Brain pericyte (primary cell): ENCODE results near the gene CCDC74A.
"Not testable (repeated sequence)": the region's sequence is repeated elsewhere in the genome, so short reads cannot be mapped to it uniquely, and the experiment has no call there.

Experiments
- DNase-seq: peaks from one replicate; pipeline ENCODE4 v3.0.0-alpha.2; 2012; ENCODE audit warnings: low read depth, low spot score

Gene CCDC74A

DNA sequence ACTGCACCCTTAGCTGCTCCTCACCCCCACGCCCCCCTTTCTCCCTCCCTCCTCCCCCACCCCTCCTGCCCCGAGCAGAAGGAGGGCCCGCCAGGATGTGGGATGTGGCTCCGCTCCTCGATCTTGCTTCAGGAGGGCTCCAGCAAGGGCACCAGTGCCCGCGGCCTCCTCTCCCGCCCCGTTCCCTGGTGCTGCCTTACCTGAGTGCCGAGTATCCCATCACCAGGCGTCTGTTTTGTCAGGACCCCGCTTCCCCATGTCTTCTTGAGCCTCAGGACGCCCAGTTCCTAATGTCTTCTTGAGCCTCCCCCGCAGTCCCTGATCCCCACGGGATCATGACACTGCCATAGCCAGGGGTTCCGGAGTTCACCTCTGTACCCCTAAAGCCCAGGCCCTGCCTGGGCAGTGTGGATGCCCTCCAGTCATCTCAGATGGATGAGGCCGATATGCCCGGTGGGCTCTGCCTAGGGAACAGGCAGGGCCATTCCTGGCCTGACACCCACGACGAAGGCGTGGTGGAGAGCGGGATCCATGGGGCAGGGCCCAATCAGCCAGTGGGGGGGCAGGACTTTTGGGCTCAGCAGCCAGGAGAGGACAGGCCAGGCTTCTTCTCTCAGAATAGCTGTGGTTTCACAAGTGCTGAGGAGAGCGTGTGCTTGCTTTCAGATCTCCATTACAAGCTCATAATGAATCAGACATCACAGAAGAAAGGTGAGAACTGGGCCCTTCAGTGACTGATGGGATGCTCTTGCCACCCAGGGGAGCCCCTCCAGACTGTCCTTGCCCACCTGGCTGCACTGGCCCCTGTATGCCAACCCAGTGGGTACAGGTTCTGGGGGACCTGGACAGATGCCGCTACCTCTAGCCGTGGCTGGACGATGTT is 1.5 kb downstream of the CCDC74A start:
- not testable (repeated sequence) for DNase-seq

DNA sequence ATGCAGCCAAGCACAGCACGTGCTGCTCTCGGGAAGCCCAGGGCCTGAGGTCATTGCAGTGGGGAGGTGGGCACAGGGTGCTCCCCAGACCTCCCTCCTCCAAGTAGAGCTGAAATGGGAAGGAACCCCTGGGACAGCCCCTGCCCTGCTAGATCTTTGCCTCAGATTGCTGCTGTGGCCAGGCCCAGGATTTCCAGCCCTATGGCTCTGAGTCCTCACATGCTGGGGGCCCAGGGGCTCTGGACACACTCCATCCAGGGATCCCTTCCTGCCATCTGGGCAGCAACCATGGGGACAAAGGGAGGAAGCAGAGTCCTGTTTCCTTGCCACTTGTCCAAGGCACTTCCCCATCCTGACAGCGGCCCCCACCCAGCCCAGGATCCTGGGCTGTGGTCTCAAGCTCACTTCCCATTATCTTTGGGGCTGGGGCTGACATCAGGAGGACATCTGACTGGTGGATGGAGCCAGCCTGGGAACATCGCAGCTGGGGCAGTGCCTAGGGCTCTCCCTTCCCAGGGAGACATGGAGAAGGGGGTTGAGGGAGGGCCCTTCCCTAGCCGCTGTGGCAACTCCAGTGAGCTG is 2.3 kb downstream of the CCDC74A start:
- not testable (repeated sequence) for DNase-seq

GRCh38 chr2:131530626-131531344 is 3.1 kb downstream of the CCDC74A start:
- not testable (repeated sequence) for DNase-seq

- DNase-seq: not testable (repeated sequence)
Observed at GRCh38 chr2:131531547-131532185, 4.0 kb downstream of the CCDC74A start.

DNA sequence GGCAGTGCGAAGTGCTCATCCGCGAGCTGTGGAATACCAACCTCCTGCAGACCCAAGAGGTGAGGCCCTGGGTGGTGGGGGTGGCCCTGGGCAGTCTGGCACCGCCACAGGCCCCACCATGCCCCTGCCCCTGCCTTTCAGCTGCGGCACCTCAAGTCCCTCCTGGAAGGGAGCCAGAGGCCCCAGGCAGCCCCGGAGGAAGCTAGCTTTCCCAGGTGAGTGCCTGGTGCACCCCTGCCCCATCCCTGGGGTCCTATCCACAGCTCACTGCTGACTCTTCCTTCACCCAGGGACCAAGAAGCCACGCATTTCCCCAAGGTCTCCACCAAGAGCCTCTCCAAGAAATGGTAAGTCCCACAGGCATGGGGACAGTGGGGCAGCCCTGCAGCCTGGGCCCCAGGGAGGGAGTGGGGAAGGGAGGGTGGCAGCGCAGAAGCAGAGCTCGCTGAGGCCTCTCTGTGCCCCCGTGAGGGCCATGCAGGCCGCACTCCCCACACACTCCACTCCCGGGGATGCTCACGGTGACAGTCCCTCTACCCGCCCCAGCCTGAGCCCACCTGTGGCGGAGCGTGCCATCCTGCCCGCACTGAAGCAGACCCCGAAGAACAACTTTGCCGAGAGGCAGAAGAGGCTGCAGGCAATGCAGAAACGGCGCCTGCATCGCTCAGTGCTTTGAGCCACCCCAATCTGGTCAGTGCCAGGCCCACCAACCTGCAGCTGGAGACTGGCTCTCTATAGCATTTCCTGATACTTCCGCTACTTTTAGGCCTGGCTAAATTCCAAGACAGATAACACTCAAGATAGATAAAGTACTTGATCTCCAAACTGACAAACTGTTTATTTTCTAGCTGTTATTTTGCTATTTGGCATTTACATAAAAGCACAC is 5.3 kb downstream of the CCDC74A start:
- not testable (repeated sequence) for DNase-seq

GRCh38 chr2:131533609-131534316 is 6.1 kb downstream of the CCDC74A start:
- DNase-seq: not testable (repeated sequence)

- DNase-seq: not testable (repeated sequence)
Observed at GRCh38 chr2:131534317-131534672, 6.6 kb downstream of the CCDC74A start.

GRCh38 chr2:131534965-131535364 is 7.3 kb downstream of the CCDC74A start:
- not testable (repeated sequence) for DNase-seq

DNA sequence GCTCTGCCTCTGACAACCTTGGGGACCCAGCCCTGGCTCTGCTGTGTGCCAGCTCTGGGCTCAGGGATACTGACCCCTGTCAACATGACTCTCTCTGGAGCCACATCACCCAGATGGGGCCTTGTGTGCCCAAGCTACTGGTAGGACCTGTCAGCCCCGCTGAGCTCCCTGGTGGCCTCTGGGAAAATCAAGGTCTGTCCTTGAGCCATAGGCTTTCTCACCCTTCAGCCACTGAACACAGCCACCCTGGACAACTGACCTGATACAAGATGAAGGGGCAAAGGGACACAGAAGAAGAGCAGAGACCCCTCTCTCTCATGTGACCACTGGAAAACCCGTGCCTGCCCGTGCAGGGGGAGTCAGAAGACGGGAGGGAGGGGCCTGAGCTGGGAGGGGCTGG is 7.8 kb downstream of the CCDC74A start:
- DNase-seq: no peak

DNA sequence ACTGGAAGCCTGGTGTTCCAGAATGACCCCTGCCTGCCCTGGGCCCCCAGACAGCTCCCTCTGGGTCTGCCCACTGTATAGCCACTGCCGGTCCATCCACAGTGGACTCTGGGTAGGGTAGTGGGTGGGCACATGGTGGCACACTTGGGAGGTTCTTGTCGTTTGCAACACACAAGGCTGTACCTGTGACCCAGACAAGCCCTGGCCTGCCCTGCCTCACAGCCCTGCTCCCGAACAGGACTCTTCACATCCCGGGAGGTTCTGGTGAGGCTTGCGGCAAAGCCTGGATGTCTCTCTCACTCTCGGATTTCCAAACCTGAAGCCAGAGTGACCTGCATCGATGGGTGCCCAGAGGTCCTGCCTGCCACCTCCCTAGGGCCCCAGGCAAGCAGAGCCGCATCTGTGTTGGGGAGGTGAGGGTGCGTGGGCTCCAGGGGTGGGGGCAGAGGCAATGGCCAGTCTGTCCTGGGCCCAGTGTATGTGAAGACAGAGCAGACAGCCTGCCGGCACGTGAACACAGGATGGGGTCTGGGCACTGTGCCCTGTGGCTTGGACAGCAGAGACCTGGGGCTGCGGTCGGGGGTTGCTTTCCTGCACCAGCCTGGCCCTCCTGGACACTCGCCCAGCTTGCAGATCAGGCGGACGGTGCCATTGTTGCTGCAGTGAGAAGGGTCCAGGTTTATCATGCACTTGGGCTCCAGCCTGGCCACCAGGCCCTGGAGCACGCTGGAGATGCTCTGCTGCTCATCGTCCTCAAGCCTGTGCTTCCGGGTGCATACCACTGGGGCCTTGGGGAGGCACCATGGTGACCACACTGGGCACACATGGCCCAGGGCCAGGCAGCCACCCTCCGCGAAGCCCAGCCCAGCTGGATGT is 8.5 kb downstream of the CCDC74A start:
- DNase-seq: not testable (repeated sequence)

DNA sequence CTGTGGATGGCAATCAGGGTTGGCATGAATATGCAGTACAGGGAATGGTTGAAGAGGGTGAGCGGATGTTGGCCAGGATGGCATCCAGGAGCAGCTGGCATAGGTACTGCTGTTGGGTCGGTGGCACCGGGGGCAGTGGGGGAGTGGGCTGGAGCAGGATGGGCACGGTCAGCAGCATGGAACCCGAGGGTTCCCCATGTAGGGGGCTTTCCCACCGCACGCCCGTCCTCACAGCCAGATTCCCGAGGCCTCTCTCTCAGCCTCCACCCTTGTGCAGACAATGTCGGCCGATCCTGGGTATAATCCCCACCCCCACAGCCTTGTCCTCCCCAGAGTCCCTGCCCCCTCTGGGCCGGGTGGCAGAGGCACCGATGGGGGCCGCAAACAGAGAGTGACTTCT is 9.2 kb downstream of the CCDC74A start:
- DNase-seq: not testable (repeated sequence)

GRCh38 chr2:131538856-131539255 is 11.2 kb downstream of the CCDC74A start:
- DNase-seq: not testable (repeated sequence)

- no peak for DNase-seq
Observed at GRCh38 chr2:131542438-131543384, 15.0 kb downstream of the CCDC74A start.

- DNase-seq: no peak
Observed at GRCh38 chr2:131543385-131543891, 15.8 kb downstream of the CCDC74A start.

DNA sequence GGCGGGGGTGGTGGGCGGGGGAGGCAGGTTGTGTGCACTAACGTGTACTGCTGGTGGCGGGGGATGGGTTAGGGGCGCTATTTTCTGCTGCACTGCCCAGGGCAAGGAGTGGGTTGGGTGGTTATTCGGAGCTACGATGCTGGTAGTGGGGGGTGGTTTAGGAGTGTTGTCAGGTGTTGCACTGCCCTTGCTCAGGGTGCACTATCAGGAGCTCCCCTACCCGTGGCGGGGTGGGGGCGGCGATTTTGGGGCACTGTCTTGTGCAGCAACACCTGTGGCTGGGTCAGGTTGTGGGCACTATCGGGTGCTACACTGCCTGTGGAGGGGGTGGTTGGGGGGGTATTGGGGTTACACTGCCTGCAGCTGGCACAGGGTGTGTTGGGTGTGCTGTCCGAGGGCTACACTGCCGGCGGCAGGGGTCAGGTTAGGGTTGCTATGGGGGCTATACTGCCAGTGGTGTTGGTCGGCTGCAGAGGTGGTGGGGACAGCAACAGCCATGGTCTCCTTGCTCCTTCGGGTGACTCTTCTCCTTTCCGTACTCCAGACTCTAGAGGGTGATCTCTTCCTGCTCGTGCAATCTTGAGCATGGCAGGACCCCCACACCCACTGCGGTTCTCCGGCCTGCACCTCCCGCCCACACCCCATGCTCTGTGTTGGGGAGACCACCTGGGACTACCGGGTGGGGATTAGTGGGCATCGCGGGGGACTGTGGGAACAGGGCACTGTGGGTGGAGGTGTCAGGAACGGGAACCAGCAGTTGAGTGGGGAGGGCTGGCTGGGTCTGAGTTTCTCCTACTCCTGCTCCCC is 16.5 kb downstream of the CCDC74A start:
- not testable (repeated sequence) for DNase-seq

DNA sequence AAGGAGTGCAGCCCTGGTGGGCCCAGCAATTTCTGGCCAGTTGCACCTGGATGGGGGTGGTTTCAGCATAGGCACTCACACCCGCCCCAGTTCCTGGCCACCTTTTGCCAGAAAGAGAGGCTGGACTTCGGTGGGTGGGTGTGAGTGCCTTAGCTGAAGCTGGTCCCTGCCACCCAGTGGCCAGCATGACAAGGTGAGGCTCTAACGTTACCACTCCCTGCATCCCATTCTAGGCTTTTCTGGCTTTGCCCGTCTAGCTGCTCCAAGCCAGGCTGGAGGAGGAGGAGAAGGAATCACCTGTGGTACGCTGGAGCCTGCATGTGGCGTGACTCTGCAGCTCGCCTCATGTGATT is 17.1 kb downstream of the CCDC74A start:
- DNase-seq: not testable (repeated sequence)

GRCh38 chr2:131552871-131553270 is 25.2 kb downstream of the CCDC74A start:
- DNase-seq: no peak
